VCaP (cell line): ENCODE results near the gene ASPG.

Source experiments
- H3K27ac ChIP-seq: fragments of 450-650 bp; 2 replicates; pipeline ENCODE4 v1.5.1; 2017
- TF ChIP-seq, protein P1 (sequence below): fragments of 450-650 bp; conservative IDR thresholded peaks from 2 replicates; pipeline ENCODE4 v1.5.1; 2017; ENCODE audit warnings: mild to moderate bottlenecking, moderate library complexity

ASPG gene

DNA sequence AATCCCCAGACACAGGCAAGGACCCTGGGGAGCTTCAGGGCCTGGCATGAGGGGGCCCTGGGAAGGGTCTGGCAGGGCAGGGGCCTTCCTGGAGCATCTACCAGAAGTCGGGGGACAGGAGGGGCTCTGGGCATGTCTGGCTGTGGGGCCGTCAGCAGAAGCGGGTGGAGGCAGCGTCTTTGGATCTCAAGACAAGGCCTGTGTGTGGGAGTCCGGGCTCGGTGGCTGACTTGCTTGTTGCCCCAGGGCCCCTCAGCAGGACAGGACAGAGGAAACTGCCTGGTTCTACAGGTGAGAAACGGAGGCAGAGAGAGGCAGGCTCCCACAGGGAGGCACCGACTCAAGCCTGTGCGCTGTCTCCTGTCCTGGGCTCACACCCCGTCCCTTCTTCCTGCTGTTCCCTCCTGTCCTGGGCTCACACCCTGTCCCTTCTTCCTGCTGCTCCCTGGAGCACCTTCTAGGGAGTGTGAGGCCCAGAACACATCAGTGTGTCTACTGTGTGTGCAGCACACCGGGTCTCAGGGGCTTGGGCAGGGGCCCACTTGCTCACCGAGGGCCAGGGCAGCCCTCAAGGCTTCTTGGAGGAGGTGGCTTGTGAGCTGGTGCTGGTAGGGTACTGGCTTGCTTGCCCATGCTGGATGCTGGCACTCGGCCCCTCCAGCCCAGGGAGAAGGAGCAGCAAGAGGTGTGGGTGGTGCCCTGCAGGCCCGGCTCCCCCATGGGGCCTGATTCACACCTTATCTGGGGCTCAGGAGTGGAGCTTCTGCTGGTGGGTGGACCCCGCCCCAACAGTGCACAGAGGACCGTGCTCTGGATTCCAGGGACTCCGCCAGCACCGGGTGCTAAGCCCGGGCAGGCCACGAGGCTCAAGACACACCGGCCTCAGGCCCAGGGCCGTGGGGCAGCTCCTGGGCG lies 14.9 kb downstream of the ASPG start:
- TF ChIP-seq, protein P1, sequence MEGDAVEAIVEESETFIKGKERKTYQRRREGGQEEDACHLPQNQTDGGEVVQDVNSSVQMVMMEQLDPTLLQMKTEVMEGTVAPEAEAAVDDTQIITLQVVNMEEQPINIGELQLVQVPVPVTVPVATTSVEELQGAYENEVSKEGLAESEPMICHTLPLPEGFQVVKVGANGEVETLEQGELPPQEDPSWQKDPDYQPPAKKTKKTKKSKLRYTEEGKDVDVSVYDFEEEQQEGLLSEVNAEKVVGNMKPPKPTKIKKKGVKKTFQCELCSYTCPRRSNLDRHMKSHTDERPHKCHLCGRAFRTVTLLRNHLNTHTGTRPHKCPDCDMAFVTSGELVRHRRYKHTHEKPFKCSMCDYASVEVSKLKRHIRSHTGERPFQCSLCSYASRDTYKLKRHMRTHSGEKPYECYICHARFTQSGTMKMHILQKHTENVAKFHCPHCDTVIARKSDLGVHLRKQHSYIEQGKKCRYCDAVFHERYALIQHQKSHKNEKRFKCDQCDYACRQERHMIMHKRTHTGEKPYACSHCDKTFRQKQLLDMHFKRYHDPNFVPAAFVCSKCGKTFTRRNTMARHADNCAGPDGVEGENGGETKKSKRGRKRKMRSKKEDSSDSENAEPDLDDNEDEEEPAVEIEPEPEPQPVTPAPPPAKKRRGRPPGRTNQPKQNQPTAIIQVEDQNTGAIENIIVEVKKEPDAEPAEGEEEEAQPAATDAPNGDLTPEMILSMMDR: no peak
- no peak overlapping the region for H3K27ac ChIP-seq

DNA sequence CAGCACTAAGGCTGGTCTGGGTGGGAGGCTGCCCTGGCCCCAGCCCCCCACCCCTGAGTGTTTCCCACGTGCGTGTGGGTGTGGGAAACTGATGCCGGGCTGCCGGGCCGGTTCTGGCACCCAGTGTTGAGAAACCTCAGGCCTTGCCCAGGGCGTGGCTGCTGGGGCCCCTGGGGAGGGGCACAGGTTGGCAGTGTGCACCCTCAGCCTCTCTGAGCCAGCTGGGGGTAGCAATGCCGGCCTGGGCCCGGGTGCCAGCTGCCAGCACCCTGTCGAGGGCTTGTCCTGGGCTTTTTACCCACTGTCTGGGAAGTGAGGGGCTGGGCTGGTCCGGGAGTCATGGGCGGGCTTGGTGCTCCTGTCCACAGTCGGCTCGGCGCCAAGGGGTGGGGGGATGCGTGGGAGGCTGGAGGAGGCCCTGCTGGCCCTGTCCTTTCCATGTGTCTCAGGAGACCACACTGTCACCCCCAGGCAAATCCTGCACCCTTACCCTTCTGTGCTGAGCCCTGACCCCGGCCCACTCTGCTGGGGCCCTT lies 15.7 kb downstream of the ASPG start:
- H3K27ac ChIP-seq: no peak overlapping the region
- TF ChIP-seq, protein P1: no peak

DNA sequence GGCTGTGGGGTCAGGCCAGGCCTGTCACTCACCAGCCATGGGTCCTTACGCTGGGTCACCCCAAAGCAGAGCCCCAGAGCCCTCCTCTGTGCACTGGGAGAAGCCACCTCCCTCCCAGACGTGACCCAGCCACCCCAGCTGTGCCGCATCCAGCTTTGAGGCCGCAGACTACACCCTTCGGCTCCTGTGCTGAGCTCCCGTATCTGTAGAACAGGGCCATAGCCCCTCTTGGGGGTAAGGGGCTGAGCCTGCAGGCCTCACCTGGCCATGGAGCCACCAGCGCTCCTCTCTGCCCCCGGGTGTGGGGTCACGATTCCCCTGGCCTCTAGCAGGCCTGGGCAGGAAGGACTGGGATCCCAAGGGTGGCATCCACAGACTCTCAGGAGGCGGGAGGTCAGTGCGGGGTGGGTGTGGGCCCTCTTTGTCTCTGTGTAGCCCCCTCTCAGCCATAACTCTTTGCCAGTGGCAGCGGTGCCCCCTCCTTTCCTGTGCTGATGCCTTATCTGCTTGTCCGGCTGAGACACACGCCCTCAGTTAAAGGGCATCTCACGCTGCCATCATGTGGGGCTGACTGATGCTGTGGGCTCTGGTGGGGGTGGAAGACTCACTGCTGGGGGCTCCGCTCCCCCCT lies 16.3 kb downstream of the ASPG start:
- TF ChIP-seq, protein P1: no peak
- no peak overlapping the region for H3K27ac ChIP-seq

DNA sequence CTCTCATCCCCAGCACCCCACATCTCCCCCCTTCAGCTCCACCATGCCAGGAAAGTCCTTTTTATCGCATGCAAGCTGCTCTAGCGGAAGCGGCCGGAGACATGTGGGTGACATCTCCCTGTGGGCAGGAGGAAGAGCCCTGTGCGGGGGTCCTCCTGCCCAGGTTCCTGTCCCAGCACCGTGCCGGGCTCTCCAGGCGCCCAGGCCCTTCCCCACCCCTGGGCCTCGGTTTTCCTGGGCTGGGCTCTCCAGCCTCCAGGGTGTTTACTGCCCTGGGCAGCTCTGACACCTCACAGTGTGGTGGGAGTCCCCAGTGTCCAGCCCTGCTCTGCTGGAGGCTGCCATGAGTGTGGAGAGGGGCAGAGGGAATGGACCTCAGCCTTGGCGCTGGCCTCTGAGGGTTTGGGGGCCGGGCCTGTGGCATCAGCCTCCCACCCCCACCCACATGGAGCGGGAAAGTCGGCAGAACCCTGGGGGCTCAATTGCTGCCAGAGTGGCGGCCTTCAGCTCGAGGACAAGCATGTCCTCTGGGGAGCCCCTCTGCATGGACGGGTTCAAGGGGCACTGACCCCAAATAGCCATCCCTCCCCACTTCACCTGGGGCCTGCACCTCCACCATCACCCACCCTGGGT lies 16.9 kb downstream of the ASPG start:
- TF ChIP-seq, protein P1: no peak
- H3K27ac ChIP-seq: no peak overlapping the region

DNA sequence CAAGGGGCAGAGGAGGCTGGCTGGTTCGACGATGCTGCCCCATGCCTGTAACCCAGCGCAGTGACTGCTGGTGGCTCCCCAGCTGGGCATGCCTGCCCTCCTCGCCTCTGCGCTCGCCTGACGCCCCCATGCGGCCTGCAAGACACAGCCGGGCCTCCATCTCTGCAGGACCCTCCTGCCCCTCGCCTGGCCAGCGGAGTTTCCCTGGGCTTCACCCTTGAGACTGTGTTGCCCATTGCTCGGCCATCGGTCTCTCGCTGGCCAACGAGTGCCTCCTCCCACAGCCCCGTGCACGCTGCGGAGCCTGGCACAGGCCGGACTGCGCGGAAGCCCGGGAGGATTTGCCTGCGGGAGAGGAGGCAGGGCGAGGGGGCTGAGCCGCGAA lies 17.6 kb downstream of the ASPG start:
- TF ChIP-seq, protein P1: 0 out of 2 replicates have a peak, but pooled peaks have one; percentile 8
- H3K27ac ChIP-seq: no peak overlapping the region

DNA sequence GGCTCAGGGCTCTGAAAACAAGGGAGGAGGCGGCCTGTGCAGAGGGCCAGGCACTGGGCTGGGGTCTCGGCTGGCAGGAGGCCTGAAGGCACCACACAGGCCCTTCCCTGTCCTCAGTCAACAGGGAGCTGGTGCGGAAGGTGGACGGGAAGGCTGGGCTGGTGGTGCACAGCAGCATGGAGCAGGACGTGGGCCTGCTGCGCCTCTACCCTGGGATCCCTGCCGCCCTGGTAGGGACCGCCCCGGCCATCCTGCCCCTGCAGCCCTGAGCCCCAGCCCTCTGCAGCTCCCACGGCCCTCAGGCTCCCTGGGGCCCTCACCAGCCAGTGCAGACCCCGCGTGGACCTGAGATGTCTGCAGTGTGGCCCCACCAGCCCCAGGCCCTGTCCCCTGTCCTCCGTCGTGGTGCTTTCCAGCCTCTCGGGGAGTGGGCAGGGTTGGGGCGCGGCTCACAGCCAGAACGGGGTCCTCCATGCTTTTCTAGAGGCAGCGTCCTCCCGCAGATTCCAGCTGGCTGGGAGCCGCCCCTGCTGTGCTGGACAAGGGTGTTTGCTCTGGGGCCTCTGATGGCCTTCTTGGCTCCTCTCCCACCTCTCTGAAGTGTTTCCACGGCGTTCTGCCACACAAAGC lies 18.1 kb downstream of the ASPG start:
- H3K27ac ChIP-seq: no peak overlapping the region
- TF ChIP-seq, protein P1: no peak
